Right lobe of liver (tissue), 6 donors: ENCODE measurements around the gene PITPNC1. TPM values are rescaled to one million over a fixed set of nuclear protein-coding genes. Genes with fewer than 3 reads are reported as not detected.

ENCODE experiments used
- ATAC-seq, 4 donors: fragments of 200-7000 bp; cut with Tn5 transposase; one replicate each; pipeline ENCODE4 v1.9.1; 2020; ENCODE audit warnings: mild to moderate bottlenecking in 4 of 4, moderate library complexity in 4 of 4
- DNase-seq, 3 donors: peaks; one replicate each; pipeline ENCODE4 v3.0.0-alpha.2; 2020
- H3K27ac ChIP-seq, 3 donors: fragments of 200-600 bp; one replicate each; pipeline ENCODE4 v1.8.0; 2022
- H3K27me3 ChIP-seq, 2 donors: fragments of 200-600 bp; one replicate each; pipeline ENCODE4 v1.8.0; 2022
- H3K36me3 ChIP-seq, 4 donors: fragments of 200-600 bp; sonication (generic) in 1 of 4; one replicate each; pipeline versions ENCODE4 v1.5.1 to v1.8.0; 2017 to 2022; ENCODE audit warnings: control low read depth in 1 of 4
- H3K4me1 ChIP-seq, 4 donors: fragments of 200-600 bp; sonication (generic) in 1 of 4; one replicate each; pipeline versions ENCODE4 v1.5.1 to v1.8.0; 2017 to 2022; ENCODE audit warnings: control low read depth in 1 of 4
- H3K4me3 ChIP-seq, 3 donors: fragments of 200-600 bp; one replicate each; pipeline ENCODE4 v1.8.0; 2022
- H3K9me3 ChIP-seq, 4 donors: fragments of 200-600 bp; sonication (generic) in 1 of 4; one replicate each; pipeline versions ENCODE4 v1.5.1 to v1.8.0; 2017 to 2022; ENCODE audit warnings: control low read depth in 1 of 4
- POLR2A ChIP-seq: fragments of 450-650 bp; IDR thresholded peaks from one replicate; pipeline ENCODE4 v1.6.1; 2017; ENCODE audit warnings: antibody characterized with exemption, mild to moderate bottlenecking
- WGBS: methylation state at CpG from one replicate; pipeline ENCODE4 v1.1.6; 2018; ENCODE audit warnings: low coverage, low lambda C conversion rate; ENCODE audit not compliant: insufficient coverage; ENCODE audit errors: missing lambda C conversion rate; 5-methylcytosine and 5-hydroxymethylcytosine counted together
- intact Hi-C, 2 donors: fragments of 100-400 bp; cut with DNase I; formaldehyde crosslinking; loops; one replicate each; pipeline versions ENCODE4 v1.11.2 to v1.14.1; 2022
- total RNA-seq, 6 experiments: library from RNA; depleted of rRNA in 2 of 6; stranded (reverse); fragments of >200 nt in 2 of 6; fragmentation: NEBNext Ultra II Directional in 3 of 6; extraction: Animal tissue kit (Norgen Biotek cat#: 25700) in 3 of 6; gene quantifications; one replicate each; pipeline versions ENCODE4 v1.1.0 to v1.2.4, GENCODE V29; 2016 to 2023
- TF ChIP-seq, protein P1 (sequence below), 4 donors: fragments of 200-600 bp in 3 of 4; fragments of 450-650 bp in 1 of 4; IDR thresholded peaks; one replicate each; pipeline versions ENCODE4 v1.5.1 to v1.8.0; 2016 to 2022; ENCODE audit warnings: antibody characterized with exemption in 4 of 4, mild to moderate bottlenecking in 2 of 4
- donor health status: DM: no; HTN: yes; CAD: no.
- donor health status: DM: no; HTN: no; CAD: no.
- donor health status: DM: no; HTN: no; CAD: no.
- donor health status: DM: no; HTN: yes; CAD: no.
- donor health status: DM: no; HTN: yes; CAD: no.

PITPNC1 gene
- total RNA-seq, 6 experiments from 2014 or later = 4.7 to 13.0 (median 7.4) TPM

DNA sequence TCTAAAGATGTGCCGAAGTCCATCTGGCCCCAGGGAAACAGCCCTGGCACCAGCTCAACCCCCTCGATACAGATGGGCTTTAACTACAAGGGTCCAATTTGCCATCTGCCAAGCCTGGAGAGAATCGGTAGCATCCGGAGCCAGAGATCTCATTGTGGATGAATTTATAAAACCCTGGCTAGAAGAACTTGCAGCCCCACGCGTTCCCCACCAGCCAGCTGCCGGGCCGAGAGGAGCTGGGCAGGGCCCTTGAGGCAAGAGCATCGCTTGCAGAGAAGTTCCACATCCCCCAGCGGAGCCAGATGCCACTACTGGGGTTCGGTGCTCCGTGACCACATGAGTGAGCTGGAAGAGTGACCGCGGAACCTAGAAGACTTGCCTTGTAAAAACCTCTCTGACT lies 275.4 kb downstream of the PITPNC1 start:
- H3K27me3 ChIP-seq = no peaks in the 10 kb centered on the region
- no peak for ATAC-seq
- no peaks in the 10 kb centered on the region for H3K36me3 ChIP-seq
- intact Hi-C loops = no loop called here
- no peak for DNase-seq
- no peak for TF ChIP-seq POLR2A
- TF ChIP-seq, protein P1, sequence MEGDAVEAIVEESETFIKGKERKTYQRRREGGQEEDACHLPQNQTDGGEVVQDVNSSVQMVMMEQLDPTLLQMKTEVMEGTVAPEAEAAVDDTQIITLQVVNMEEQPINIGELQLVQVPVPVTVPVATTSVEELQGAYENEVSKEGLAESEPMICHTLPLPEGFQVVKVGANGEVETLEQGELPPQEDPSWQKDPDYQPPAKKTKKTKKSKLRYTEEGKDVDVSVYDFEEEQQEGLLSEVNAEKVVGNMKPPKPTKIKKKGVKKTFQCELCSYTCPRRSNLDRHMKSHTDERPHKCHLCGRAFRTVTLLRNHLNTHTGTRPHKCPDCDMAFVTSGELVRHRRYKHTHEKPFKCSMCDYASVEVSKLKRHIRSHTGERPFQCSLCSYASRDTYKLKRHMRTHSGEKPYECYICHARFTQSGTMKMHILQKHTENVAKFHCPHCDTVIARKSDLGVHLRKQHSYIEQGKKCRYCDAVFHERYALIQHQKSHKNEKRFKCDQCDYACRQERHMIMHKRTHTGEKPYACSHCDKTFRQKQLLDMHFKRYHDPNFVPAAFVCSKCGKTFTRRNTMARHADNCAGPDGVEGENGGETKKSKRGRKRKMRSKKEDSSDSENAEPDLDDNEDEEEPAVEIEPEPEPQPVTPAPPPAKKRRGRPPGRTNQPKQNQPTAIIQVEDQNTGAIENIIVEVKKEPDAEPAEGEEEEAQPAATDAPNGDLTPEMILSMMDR (IDR thresholded peaks at IDR 0.05) = no peak
- H3K4me3 ChIP-seq = no peak overlapping the region
- H3K27ac ChIP-seq = no peak overlapping the region
- H3K4me1 ChIP-seq = no peaks in the 10 kb centered on the region
- no CpG with 5 or more reads among the region's 14 CpGs for WGBS
- H3K9me3 ChIP-seq = no peaks in the 10 kb centered on the region

DNA sequence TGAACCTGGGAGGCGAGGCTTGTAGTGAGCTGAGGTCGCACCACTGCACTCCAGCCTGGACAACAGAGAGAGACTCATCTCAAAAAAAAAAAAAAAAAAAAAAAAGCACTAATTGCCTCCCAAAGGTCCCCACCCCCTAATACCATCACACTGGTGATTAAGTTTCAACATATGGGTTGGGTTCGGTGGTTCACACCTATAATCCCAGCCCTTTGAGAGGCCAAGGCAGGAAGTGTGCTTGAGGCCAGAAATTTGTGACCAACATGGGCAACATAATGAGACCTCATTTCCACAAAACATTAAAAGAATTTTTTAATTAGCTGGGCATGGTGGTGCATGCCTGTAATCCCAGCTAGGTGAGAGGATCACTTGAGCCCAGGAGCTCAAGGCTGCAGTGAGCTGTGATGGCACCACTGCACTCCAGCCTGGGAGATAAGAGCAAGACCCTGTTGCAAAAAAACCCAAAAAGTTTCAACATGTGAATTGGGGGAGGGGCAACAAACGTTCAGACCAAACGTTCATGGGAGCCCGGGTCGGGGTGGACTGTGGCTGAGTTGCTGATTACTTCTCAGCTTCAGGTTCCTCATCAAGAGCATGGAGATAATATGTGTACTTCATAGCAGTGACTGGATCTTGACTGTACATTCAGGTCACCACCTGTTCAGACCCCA lies 278.5 kb downstream of the PITPNC1 start:
- 28% methylated on average over 4 of the region's 7 CpGs for WGBS
- Histone ChIP-seq H3K9me3 (peaks cover 0 to 11% (median 0%) of the 10 kb centered on the region in 4 donors), H3K4me3 (no peak overlapping the region), H3K4me1 (no peaks in the 10 kb centered on the region), H3K36me3 (no peaks in the 10 kb centered on the region), H3K27ac (no peak overlapping the region), H3K27me3 (no peaks in the 10 kb centered on the region)
- intact Hi-C loops = no loop called here
- DNase-seq (no peak), ATAC-seq (no peak)
- TF ChIP-seq, protein P1 (IDR thresholded peaks at IDR 0.05) = no peak
- TF ChIP-seq POLR2A = no peak

DNA sequence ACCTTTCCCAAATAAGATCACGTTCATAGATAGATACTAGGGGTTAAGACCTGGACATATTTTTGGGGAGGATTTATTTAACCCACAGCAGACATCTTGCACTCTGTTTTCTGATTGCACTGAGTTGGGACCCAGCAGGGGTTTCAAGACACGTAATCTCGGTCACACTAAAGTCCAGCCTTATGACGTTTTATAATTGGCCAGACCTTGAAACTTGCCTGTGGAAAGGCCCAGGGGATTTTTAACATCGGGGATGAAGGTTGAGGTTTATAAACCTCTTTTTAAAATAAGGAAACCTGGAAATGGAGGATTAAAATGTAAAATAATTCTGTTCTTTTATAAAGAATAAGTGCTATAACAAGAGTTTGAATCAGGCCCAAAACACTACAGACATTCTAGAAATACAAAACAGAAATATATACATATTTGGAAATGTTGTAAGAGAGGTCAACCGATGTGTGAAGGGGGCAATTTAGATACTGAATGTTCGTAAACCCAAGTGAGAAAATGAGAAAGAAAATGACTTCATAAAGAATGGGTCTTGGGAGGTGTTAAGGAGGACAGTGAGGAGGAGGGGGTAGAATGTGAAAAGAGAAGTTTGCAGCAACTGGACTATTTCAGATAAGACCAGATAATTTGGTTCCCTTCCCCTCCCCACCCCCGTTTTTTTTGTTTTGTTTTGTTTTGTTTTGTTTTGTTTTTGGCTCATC lies 279.6 kb downstream of the PITPNC1 start:
- no peak overlapping the region for H3K27ac ChIP-seq
- no peak overlapping the region for H3K4me3 ChIP-seq
- intact Hi-C loops = no loop called here
- TF ChIP-seq, protein P1 (IDR thresholded peaks at IDR 0.05) = no peak
- TF ChIP-seq POLR2A = no peak
- H3K4me1 ChIP-seq = no peaks in the 10 kb centered on the region
- no peak for ATAC-seq
- no peak for DNase-seq
- H3K27me3 ChIP-seq = no peaks in the 10 kb centered on the region
- no peaks in the 10 kb centered on the region for H3K36me3 ChIP-seq
- H3K9me3 ChIP-seq = peaks cover 0 to 11% (median 0%) of the 10 kb centered on the region in 4 donors
- 78% methylated on average over 8 of the region's 8 CpGs for WGBS

DNA sequence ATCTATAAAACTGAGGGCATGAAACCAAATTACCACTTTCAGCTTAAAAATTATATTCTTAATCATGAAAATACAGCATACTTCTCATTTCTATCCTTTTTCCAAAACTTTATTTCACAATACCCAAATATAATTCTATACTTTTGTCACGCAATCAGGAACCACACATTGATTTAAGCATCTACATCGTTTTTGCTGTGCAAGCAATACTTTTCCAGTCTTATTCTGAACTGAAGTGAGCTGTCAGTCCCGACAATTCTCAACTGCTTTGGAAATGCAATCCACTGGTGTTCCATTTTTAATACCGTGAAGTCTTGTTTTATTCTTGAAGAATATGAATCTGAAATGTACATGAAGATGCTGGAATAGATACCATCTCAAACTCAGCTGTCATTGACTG lies 280.5 kb downstream of the PITPNC1 start:
- TF ChIP-seq, protein P1 (IDR thresholded peaks at IDR 0.05) = no peak
- no peak for TF ChIP-seq POLR2A
- Histone ChIP-seq H3K9me3 (peaks cover 0 to 11% (median 0%) of the 10 kb centered on the region in 4 donors), H3K4me3 (no peak overlapping the region), H3K4me1 (no peaks in the 10 kb centered on the region), H3K27ac (no peak overlapping the region), H3K36me3 (no peaks in the 10 kb centered on the region), H3K27me3 (no peaks in the 10 kb centered on the region)
- WGBS = 85% methylated on average over 4 of the region's 4 CpGs
- intact Hi-C loops = no loop called here
- ATAC-seq (no peak), DNase-seq (no peak)
